Spinal cord (tissue), 10 donors: ENCODE data around the gene PERP. TPM values are rescaled to one million over a fixed set of nuclear protein-coding genes. Genes with fewer than 3 reads are reported as not detected.
"Not testable (repeated sequence)": the region's sequence is repeated elsewhere in the genome, so short reads cannot be mapped to it uniquely, and the experiment has no call there.

Source experiments
- DNase-seq, 6 donors: peaks; one replicate each; pipeline versions ENCODE4 v3.0.0 to v3.0.0-alpha.2; 2013 to 2015; ENCODE audit warnings: low spot score in 6 of 6, low read depth in 4 of 6
- H3K27ac ChIP-seq: one replicate; pipeline ENCODE4 v1.5.1; 2013; ENCODE audit warnings: low read depth, low read length, control low read depth
- H3K27me3 ChIP-seq: one replicate; pipeline ENCODE4 v1.6.1; 2013; ENCODE audit warnings: low read length; ENCODE audit not compliant: control insufficient read depth, insufficient read depth
- H3K36me3 ChIP-seq: one replicate; pipeline ENCODE4 v1.6.1; 2013; ENCODE audit warnings: low read length; ENCODE audit not compliant: control insufficient read depth, insufficient read depth
- H3K4me1 ChIP-seq: one replicate; pipeline ENCODE4 v1.6.1; 2013; ENCODE audit warnings: low read length; ENCODE audit not compliant: control insufficient read depth, insufficient read depth
- H3K4me3 ChIP-seq: one replicate; pipeline ENCODE4 v1.5.1; 2013; ENCODE audit warnings: low read depth, low read length, control low read depth
- H3K9me3 ChIP-seq: one replicate; pipeline ENCODE4 v1.6.1; 2013; ENCODE audit warnings: low read length; ENCODE audit not compliant: control insufficient read depth, insufficient read depth
- WGBS: methylation state at CpG from one replicate; pipeline ENCODE4 v1.1.5; 2013; ENCODE audit warnings: missing lambda C conversion rate; ENCODE audit not compliant: insufficient coverage; 5-methylcytosine and 5-hydroxymethylcytosine counted together
- long read RNA-seq, 4 donors: transcript quantifications; one replicate each; lab custom pipeline, GENCODE V29; 2026
- polyA plus RNA-seq, 2 donors: library from polyadenylated mRNA; unstranded; fragments of 120-200 nt; gene quantifications; one replicate each; pipeline ENCODE4 v1.2.1, GENCODE V29; 2013; ENCODE audit not compliant: insufficient read length in 2 of 2
- total RNA-seq, 2 donors: library from RNA; depleted of rRNA in 1 of 2; stranded (reverse); fragments of 120-200 nt in 1 of 2; fragments of >200 nt in 1 of 2; gene quantifications; one replicate each; pipeline versions ENCODE4 v1.2.3 to v1.2.4, GENCODE V29; 2013 to 2014
- donor health status: healthy.

The PERP gene
- total RNA-seq = 10 to 100 TPM in 1 of 2 donors, 1 to 10 TPM in 1; 7.3 to 10.9 TPM
- 1 to 10 TPM; 4.6 to 5.7 TPM for polyA plus RNA-seq
- long read RNA-seq, donor 1, full-length matches to known transcripts = 4 of 4 reads
- long read RNA-seq, donor 1, partial matches to known transcripts = 0 of 4 reads
- long read RNA-seq, donor 1, other reads (novel, unspliced or antisense) = 0 of 4 reads
- long read RNA-seq, donor 2, full-length matches to known transcripts = 3 of 3 reads
- long read RNA-seq, donor 2, partial matches to known transcripts = 0 of 3 reads
- long read RNA-seq, donor 2, other reads (novel, unspliced or antisense) = 0 of 3 reads
- long read RNA-seq, donor 3, full-length matches to known transcripts = 5 of 5 reads
- long read RNA-seq, donor 3, partial matches to known transcripts = 0 of 5 reads
- long read RNA-seq, donor 3, other reads (novel, unspliced or antisense) = 0 of 5 reads
- long read RNA-seq, donor 4, full-length matches to known transcripts = 34 of 43 reads
- long read RNA-seq, donor 4, partial matches to known transcripts = 9 of 43 reads
- long read RNA-seq, donor 4, other reads (novel, unspliced or antisense) = 0 of 43 reads

DNA sequence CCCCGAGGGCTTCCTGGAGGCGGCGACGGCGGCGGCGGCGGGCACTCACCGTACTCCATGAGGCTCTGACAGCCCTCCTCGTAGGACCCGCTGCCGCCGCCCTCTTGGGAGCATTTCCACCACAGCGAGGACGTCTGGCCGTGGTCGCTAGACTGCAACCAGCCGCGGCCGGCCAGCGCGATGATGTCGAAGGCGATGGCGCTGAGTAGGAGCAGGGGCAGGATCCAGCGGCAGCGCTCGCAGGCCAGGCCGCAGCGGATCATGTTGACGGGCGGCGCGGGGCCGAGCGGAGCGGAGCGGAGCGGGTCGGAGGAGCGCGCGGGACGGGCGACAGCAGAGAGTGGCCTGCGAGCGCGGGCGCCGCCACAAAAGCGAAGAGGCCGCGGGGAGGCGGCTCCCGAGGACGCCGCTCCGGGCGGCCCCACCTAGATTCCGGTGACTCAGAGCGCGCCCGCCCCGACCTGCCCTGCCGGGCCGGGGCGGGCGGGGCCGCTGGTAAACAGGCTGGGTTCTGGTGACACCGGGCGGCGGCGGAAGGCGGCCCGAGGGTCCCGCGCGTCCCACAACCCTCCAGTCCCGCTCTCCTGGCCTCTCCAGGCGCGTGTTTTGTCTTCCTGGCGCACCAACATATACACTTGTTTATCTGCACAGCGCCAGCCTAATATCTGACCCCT is at the start of gene PERP:
TSS of gene PERP (minus strand) at position 342 of the 674 bp plus-strand sequence. CDS start at position 263, 79 bp downstream.
- H3K27ac ChIP-seq = peak within 1 kb of the TSS; percentile 5
- H3K36me3 ChIP-seq = no peaks in the 10 kb centered on the region
- H3K4me1 ChIP-seq = peaks cover 9% of the 10 kb centered on the region
- H3K9me3 ChIP-seq = no peaks in the 10 kb centered on the region
- peak within 1 kb of the TSS; percentile 55 for H3K4me3 ChIP-seq
- peaks cover 19% of the 10 kb centered on the region for H3K27me3 ChIP-seq
- under 1% methylated on average over 79 of the region's 83 CpGs for WGBS
- DNase-seq = peak in 2 of 6 donors; percentile 67 to 71

DNA sequence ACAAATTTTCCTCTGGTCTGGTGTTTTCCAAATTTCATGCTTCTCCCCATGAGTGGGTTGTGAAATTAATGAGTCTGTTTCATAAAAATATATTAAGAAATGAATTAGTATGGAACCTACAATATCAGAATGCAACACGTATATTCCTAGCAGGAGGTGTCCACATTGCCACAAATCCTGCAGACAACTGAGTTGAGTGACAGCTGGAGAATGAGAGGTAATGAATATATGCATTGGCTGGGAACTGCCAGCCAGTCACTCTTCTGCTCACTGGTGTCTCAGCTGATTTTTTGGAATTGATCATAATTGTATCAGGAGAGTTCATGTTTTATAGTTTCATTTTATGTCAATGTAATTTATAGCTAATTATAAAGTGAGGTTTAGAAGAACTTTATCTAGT is 48.2 kb upstream of the PERP start:
- no CpG with 5 or more reads among the region's 1 CpG for WGBS
- Histone ChIP-seq H3K4me1 (no peaks in the 10 kb centered on the region), H3K4me3 (no peak overlapping the region), H3K27me3 (no peaks in the 10 kb centered on the region), H3K9me3 (no peaks in the 10 kb centered on the region), H3K36me3 (no peaks in the 10 kb centered on the region), H3K27ac (no peak overlapping the region)
- DNase-seq = peak in 1 of 6 donors; percentile 21

DNA sequence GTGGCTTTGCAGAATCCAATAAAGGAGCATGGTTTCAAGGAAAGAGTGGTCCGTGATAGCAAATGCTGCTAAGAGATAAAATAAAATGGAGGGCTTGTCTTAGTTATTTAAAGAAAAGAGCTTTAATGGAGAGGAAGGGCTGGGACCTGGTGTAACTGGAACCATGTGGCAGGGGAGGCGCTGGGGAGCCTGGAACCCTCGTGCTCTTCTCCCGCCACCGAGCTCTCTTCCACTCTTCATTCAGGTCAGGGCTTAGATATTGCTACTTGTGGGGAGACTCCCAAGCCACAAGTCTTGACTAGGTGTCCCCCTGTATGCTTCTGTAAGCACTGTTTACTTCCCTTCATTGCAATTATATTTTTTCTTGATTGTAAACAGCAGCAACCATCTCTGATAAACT is 39.3 kb upstream of the PERP start:
- Histone ChIP-seq H3K4me3 (no peak overlapping the region), H3K4me1 (no peaks in the 10 kb centered on the region), H3K27ac (no peak overlapping the region), H3K9me3 (no peaks in the 10 kb centered on the region), H3K36me3 (no peaks in the 10 kb centered on the region), H3K27me3 (no peaks in the 10 kb centered on the region)
- no peak for DNase-seq
- WGBS = 90% methylated on average over 2 of the region's 5 CpGs

DNA sequence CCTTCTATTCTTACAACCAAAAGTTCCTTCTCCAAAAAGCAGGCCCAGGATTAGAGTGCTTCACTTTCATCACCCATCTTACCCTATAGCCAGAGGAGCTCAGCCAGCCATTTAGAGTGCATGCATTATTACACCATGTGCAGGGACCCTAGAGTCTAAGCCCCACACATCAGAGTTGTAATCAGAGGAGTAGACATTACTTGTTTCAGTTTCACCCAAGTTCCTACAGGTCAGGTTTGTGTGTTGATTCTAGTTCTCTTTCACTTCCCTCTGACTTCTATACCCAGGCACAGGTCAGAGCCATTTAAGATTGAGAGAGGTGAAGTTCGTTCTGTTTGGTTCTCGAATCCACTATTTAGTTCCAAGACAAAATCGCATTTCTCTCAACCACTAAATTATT is 38.2 kb upstream of the PERP start:
- no peak for DNase-seq
- H3K9me3 ChIP-seq = no peaks in the 10 kb centered on the region
- H3K4me1 ChIP-seq = no peaks in the 10 kb centered on the region
- H3K36me3 ChIP-seq = no peaks in the 10 kb centered on the region
- WGBS = no CpG with 5 or more reads among the region's 3 CpGs
- H3K27ac ChIP-seq = no peak overlapping the region
- no peaks in the 10 kb centered on the region for H3K27me3 ChIP-seq
- no peak overlapping the region for H3K4me3 ChIP-seq

DNA sequence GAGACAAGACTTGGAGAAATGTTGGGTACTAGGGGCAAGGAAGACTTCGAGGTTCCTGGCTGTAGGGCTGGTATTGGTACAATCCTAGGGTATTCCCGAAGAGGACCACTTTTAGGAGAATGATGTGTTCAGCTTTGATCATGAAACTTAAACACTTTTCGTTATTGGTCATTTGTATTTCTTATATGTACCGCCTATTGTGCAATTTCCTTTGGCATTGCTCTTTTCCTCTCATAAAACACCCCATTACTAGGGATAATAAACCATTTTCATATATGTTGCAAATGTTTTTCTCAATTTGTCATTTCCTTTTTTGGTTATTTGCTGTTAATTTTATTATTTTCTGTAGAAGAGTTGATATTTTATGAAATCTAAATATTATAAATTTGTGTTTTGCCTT is 35.6 kb upstream of the PERP start:
- no peaks in the 10 kb centered on the region for H3K9me3 ChIP-seq
- no peak overlapping the region for H3K27ac ChIP-seq
- H3K4me3 ChIP-seq = no peak overlapping the region
- H3K27me3 ChIP-seq = no peaks in the 10 kb centered on the region
- no peak for DNase-seq
- no peaks in the 10 kb centered on the region for H3K4me1 ChIP-seq
- WGBS = 78% methylated on average over 1 of the region's 4 CpGs
- H3K36me3 ChIP-seq = no peaks in the 10 kb centered on the region

DNA sequence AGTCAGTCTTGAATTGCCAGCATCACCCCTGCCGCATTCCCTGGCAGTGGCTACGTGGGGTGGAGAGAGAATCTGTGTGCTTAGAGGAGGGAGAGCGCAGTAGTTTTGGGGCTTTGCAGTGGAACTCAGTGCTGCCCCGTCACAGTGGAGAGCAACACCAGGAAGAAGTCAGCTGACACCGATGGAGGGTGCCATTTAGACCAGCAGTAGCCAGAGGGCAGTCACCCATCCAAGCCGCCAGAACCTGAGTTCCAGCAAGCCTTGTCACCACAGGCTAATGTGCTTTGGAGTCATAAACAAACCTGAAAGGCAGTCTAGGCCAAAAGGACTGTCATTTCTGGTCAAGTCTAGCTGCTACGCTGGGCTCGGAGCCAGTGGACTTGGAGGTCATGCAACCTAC is 22.0 kb upstream of the PERP start:
- no peaks in the 10 kb centered on the region for H3K36me3 ChIP-seq
- no peaks in the 10 kb centered on the region for H3K4me1 ChIP-seq
- WGBS = 76% methylated on average over 6 of the region's 8 CpGs
- H3K27ac ChIP-seq = no peak overlapping the region
- no peaks in the 10 kb centered on the region for H3K9me3 ChIP-seq
- no peak overlapping the region for H3K4me3 ChIP-seq
- no peak for DNase-seq
- no peaks in the 10 kb centered on the region for H3K27me3 ChIP-seq

DNA sequence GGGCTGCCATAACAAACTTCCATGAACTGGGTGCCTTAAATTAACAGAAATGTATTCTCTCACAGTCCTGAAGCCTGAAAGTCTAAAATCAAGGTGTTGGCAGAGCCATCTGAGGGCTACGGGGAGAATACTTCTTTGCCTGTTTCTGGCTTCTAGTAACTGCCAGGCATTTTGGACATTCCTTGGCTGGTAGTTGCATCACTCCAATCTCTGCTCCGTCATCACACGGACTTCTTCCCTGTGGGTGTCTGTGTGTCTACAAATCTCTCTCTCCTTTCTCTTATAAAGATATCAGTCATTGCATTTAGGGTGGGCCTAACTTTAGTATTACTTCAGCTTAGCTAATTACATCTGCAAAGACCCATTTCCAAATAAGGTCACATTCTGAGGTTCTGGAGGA is 20.9 kb upstream of the PERP start:
- WGBS = no CpG with 5 or more reads among the region's 3 CpGs
- Histone ChIP-seq H3K36me3 (no peaks in the 10 kb centered on the region), H3K9me3 (no peaks in the 10 kb centered on the region), H3K4me1 (no peaks in the 10 kb centered on the region), H3K27me3 (no peaks in the 10 kb centered on the region), H3K27ac (no peak overlapping the region), H3K4me3 (no peak overlapping the region)
- DNase-seq = no peak

DNA sequence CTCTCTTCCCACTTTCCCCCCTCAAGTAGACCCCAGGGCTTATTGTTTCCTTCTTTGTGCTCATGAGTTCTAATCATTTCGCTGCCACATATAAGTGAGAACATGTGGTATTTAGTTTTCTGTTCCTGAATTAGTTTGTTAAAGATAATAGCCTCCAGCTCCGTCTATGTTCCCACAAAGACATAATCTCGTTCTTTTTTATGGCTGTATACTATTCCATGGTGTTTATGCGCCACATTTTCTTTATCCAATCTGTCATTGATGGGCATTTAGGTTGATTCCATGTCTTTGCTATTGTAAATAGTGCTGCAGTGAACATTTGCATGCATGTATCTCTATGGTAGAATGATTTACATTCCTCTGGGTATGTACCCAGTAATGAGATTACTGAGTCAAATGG is 16.9 kb upstream of the PERP start:
- no peaks in the 10 kb centered on the region for H3K36me3 ChIP-seq
- no peaks in the 10 kb centered on the region for H3K9me3 ChIP-seq
- no peaks in the 10 kb centered on the region for H3K27me3 ChIP-seq
- H3K27ac ChIP-seq = no peak overlapping the region
- no peaks in the 10 kb centered on the region for H3K4me1 ChIP-seq
- H3K4me3 ChIP-seq = no peak overlapping the region
- WGBS = no CpG with 5 or more reads among the region's 4 CpGs
- no peak for DNase-seq

DNA sequence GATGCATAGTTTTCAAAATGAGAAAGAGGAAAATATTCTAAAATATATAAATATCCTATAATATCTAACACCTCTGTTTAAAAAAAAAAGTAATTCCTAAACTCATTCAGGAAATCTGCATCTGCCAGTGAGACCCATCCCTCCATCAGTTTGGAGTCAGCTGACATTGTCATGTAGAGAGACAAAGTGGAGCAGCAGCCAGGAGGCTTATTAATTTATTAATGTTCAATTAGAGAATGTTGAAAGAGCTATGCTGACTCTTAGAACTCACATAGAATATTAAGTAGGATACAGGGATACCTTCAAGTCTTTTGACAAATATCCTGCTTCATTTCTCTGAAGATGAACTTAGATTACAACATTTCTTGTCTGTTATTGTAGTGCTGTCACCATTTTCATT is 12.8 kb upstream of the PERP start:
- Histone ChIP-seq H3K4me3 (no peak overlapping the region), H3K27ac (no peak overlapping the region), H3K36me3 (no peaks in the 10 kb centered on the region), H3K4me1 (no peaks in the 10 kb centered on the region), H3K9me3 (no peaks in the 10 kb centered on the region), H3K27me3 (no peaks in the 10 kb centered on the region)
- DNase-seq = no peak

DNA sequence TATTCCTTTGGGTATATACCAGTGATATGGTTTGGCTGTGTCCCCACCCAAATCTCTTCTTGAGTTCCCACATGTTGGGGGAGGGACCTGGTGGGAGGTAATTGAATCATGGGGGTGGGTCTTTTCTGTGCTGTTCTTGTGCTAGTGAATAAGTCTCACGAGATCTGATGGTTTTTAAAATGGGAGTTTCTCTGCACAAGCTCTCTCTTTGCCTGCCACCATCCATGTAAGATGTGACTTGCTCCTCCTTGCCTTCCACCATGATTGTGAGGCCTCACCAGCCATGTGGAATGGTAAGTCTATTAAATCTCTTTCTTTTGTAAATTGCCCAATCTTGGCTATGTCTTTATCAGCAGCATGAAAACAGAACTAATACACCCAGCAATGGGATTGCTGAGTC is 12.0 kb upstream of the PERP start:
- H3K4me1 ChIP-seq, H3K27ac ChIP-seq, H3K27me3 ChIP-seq, H3K9me3 ChIP-seq, H3K4me3 ChIP-seq, DNase-seq, H3K36me3 ChIP-seq: not testable (repeated sequence)
- WGBS = 100% methylated on average over 1 of the region's 1 CpG
